Suprapubic skin (tissue), 4 donors: ENCODE results near the gene PRR35.

ENCODE experiments used
- EP300 ChIP-seq: sonication (generic); formaldehyde crosslinking; IDR thresholded peaks from one replicate; pipeline ENCODE4 v1.6.1; 2017; ENCODE audit warnings: antibody characterized with exemption
- POLR2A ChIP-seq, 2 donors: fragments of 450-650 bp; IDR thresholded peaks; one replicate each; pipeline ENCODE4 v1.6.1; 2017; ENCODE audit warnings: antibody characterized with exemption in 2 of 2, mild to moderate bottlenecking in 2 of 2, moderate library complexity in 2 of 2
- POLR2AphosphoS5 ChIP-seq, 3 donors: sonication (generic); formaldehyde crosslinking; IDR thresholded peaks; one replicate each; pipeline ENCODE4 v1.6.1; 2017; ENCODE audit warnings: antibody characterized with exemption in 3 of 3

- TF ChIP-seq POLR2A (IDR thresholded peaks at IDR 0.05), result no peak
- no peak for TF ChIP-seq EP300
- TF ChIP-seq POLR2AphosphoS5 (IDR thresholded peaks at IDR 0.05), result no peak
Observed at GRCh38 chr16:586645-587590, 26.7 kb downstream of the PRR35 start.
